Tibial nerve (tissue), 4 donors: ENCODE results near the gene TMEM156. TPM values are rescaled to one million over a fixed set of nuclear protein-coding genes. Genes with fewer than 3 reads are reported as not detected.
A peak's percentile ranks its signal among the peaks of the same experiment; 100 is the strongest.

Experiments used
- DNase-seq, 2 donors: peaks; one replicate each; pipeline ENCODE4 v3.0.0-alpha.2; 2019; ENCODE audit warnings: low spot score in 2 of 2
- H3K27ac ChIP-seq, 4 donors: fragments of 200-600 bp; sonication (generic) in 3 of 4; one replicate each; pipeline ENCODE4 v1.5.1; 2017 to 2019; ENCODE audit warnings: mild to moderate bottlenecking in 1 of 4
- H3K27me3 ChIP-seq, 2 donors: fragments of 200-600 bp; sonication (generic) in 1 of 2; one replicate each; pipeline versions ENCODE4 v1.5.1 to v1.6.0; 2017 to 2019
- H3K36me3 ChIP-seq, 3 donors: fragments of 200-600 bp; sonication (generic); one replicate each; pipeline ENCODE4 v1.5.1; 2018 to 2019
- H3K4me1 ChIP-seq, 4 donors: fragments of 200-600 bp; sonication (generic) in 3 of 4; one replicate each; pipeline ENCODE4 v1.5.1; 2017 to 2019
- H3K4me3 ChIP-seq, 4 donors: fragments of 200-600 bp; sonication (generic) in 3 of 4; one replicate each; pipeline ENCODE4 v1.5.1; 2017 to 2019; ENCODE audit warnings: mild to moderate bottlenecking in 1 of 4, moderate library complexity in 1 of 4
- H3K9me3 ChIP-seq, 4 donors: fragments of 200-600 bp; sonication (generic) in 3 of 4; one replicate each; pipeline ENCODE4 v1.5.1; 2017 to 2019
- EP300 ChIP-seq, 2 donors: sonication (generic); formaldehyde crosslinking; IDR thresholded peaks; one replicate each; pipeline ENCODE4 v1.6.1; 2017; ENCODE audit warnings: antibody characterized with exemption in 2 of 2, mild to moderate bottlenecking in 1 of 2
- POLR2A ChIP-seq, 2 donors: fragments of 450-650 bp; IDR thresholded peaks; one replicate each; pipeline ENCODE4 v1.6.1; 2017; ENCODE audit warnings: antibody characterized with exemption in 2 of 2, mild to moderate bottlenecking in 2 of 2, moderate library complexity in 2 of 2
- WGBS, 2 donors: methylation state at CpG; one replicate each; pipeline ENCODE4 v1.1.5; 2018; 5-methylcytosine and 5-hydroxymethylcytosine counted together
- total RNA-seq, 4 donors: library from RNA; depleted of rRNA; stranded (reverse); fragments of >200 nt; gene quantifications; one replicate each; pipeline ENCODE4 v1.1.0, GENCODE V29; 2016
- TF ChIP-seq, protein P1 (sequence below), 5 experiments: fragments of 200-600 bp in 3 of 5; fragments of 450-650 bp in 2 of 5; sonication (generic) in 3 of 5; IDR thresholded peaks; one replicate each; pipeline ENCODE4 v1.5.1; 2016 to 2019; ENCODE audit warnings: antibody characterized with exemption in 5 of 5, mild to moderate bottlenecking in 3 of 5, moderate library complexity in 2 of 5

TMEM156 gene
- total RNA-seq, 4 donors from 2014 or later, result 0.66 to 8.6 TPM; not detected in 2

DNA sequence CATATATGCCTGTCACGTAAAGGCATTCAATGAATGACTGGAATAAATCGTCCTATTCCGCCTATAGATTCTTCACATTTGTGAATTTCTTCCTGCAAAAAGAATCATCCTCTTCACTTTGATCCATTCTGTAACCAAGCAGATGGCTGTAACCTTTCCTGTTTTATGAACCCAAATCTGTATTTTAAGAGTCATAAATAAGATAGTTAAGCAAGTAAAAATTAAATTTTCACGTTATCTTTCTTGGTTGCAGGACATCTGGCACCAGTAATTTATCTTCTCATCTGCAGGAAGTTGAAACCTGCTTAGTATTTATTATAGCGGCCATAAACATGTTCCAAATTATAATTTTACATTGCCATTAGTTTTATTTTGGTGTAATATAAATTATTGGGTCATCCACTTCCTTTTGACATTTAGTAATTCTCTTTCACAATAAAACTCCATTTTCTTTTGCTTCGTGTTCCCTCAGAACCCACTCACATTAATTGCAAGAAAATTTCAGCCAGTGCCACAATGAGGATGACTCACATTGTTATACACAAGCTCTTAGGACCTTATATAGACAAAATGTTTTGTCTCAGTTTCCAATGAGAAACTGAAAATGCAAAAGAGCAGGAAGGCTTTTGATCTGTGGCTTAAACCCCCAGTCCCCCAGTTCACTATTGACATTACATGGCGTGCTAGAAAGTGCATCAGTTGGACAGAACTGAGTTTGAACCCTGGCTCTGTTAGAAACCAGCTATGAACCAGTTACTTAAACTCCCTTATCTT lies 51.1 kb downstream of the TMEM156 start:
- H3K4me1 ChIP-seq, result peaks cover 0 to 11% (median 0%) of the 10 kb centered on the region in 4 donors
- no peak for TF ChIP-seq POLR2A (IDR thresholded peaks at IDR 0.05)
- TF ChIP-seq, protein P1, sequence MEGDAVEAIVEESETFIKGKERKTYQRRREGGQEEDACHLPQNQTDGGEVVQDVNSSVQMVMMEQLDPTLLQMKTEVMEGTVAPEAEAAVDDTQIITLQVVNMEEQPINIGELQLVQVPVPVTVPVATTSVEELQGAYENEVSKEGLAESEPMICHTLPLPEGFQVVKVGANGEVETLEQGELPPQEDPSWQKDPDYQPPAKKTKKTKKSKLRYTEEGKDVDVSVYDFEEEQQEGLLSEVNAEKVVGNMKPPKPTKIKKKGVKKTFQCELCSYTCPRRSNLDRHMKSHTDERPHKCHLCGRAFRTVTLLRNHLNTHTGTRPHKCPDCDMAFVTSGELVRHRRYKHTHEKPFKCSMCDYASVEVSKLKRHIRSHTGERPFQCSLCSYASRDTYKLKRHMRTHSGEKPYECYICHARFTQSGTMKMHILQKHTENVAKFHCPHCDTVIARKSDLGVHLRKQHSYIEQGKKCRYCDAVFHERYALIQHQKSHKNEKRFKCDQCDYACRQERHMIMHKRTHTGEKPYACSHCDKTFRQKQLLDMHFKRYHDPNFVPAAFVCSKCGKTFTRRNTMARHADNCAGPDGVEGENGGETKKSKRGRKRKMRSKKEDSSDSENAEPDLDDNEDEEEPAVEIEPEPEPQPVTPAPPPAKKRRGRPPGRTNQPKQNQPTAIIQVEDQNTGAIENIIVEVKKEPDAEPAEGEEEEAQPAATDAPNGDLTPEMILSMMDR (IDR thresholded peaks at IDR 0.05), result no peak
- DNase-seq, result no peak
- H3K4me3 ChIP-seq, result no peak overlapping the region
- no peaks in the 10 kb centered on the region for H3K27me3 ChIP-seq
- H3K27ac ChIP-seq, result peak overlapping the region in 1 of 4 donors; percentile 2
- H3K9me3 ChIP-seq, result no peaks in the 10 kb centered on the region
- no peaks in the 10 kb centered on the region for H3K36me3 ChIP-seq
- 67 to 82% methylated on average over 7 of the region's 7 CpGs for WGBS, 2 donors

DNA sequence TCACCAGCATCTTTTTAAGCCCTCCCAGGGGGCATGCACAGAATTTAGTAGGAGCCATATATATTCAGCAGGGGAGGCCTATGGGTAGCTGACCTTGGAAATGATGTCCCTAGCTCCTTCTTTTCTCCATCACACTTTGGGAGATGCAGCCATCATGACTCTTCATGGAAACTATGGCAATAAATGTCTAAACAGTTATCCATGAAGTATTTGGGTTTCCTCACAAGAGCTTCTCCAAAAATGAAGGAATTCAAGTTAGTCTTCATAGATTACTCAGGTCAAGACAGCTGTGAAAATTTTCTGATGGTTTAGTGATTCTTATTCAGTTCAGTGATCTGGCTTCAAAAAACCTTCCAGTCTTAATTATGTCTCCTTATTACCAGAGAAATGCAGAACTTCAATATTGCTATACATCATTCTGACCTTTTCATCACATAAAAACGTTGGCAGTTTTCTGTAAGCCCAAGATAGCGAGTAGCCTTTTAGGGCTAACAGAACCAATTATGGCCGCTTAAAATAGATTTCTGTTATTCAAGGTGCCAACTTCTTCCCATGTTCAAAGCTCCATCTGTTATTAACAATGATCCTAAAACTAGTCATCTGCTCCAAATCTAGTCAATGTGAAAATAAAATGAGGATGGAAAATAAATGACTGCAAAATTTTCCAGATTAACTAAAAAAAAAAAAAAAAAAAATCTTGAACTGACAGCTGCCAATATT lies 52.5 kb downstream of the TMEM156 start:
- no peaks in the 10 kb centered on the region for H3K9me3 ChIP-seq
- TF ChIP-seq, protein P1 (IDR thresholded peaks at IDR 0.05), result no peak
- no peak for TF ChIP-seq EP300 (IDR thresholded peaks at IDR 0.05)
- TF ChIP-seq POLR2A (IDR thresholded peaks at IDR 0.05), result no peak
- no peak overlapping the region for H3K27ac ChIP-seq
- no peak overlapping the region for H3K4me3 ChIP-seq
- DNase-seq, result no peak
- H3K4me1 ChIP-seq, result peaks cover 0 to 8% (median 0%) of the 10 kb centered on the region in 4 donors
- no peaks in the 10 kb centered on the region for H3K27me3 ChIP-seq
- H3K36me3 ChIP-seq, result no peaks in the 10 kb centered on the region
- 75 to 79% methylated on average over 3 of the region's 3 CpGs for WGBS, 2 donors

DNA sequence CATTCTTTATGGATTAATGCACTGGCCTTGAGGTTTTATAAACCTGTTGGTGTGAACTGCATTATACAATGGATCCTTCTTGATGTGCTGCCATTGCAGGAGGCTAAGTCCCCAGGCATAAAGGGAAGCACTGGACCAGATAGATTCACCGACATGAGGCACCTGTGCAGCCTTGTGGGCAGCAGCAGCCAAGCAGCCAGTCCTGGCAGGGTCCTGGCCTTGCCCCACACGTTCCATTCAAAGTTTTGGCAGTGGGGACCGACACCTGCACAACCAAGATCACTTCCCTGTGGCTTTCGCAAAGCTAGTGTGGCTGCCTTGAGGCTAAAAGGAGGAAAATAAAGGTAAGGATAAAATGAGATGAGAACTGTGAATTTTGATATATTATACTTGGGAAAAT lies 53.1 kb downstream of the TMEM156 start:
- Histone ChIP-seq H3K4me1 (peaks cover 0 to 4% (median 0%) of the 10 kb centered on the region in 4 donors), H3K4me3 (no peak overlapping the region), H3K36me3 (no peaks in the 10 kb centered on the region), H3K27ac (no peak overlapping the region), H3K27me3 (no peaks in the 10 kb centered on the region), H3K9me3 (no peaks in the 10 kb centered on the region)
- TF ChIP-seq, protein P1 (IDR thresholded peaks at IDR 0.05), result no peak
- no peak for TF ChIP-seq POLR2A (IDR thresholded peaks at IDR 0.05)
- no peak for TF ChIP-seq EP300 (IDR thresholded peaks at IDR 0.05)
- no peak for DNase-seq
- 92 to 93% methylated on average over 4 of the region's 4 CpGs for WGBS, 2 donors

DNA sequence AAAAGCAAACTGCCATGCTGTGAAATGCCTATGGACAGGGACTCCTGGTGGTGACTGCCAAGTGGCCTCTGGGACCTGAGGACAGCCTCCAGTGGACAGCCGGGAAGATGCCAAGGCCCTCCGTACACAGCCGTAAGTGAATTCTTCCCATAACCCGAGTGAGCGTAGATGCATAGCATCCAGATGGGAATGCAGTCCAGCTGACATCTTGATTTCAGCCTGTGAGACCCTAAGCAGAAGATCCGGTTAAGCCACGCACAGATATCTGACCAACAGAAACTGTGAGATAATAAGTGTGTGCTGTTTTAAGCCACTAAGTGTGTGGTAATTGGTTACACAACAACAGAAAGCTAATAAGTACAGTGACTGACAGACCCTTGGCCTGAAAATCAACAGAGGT lies 55.9 kb downstream of the TMEM156 start:
- H3K36me3 ChIP-seq, result no peaks in the 10 kb centered on the region
- TF ChIP-seq, protein P1 (IDR thresholded peaks at IDR 0.05), result no peak
- TF ChIP-seq EP300 (IDR thresholded peaks at IDR 0.05), result no peak
- no peak for TF ChIP-seq POLR2A (IDR thresholded peaks at IDR 0.05)
- H3K4me1 ChIP-seq, result no peaks in the 10 kb centered on the region
- 80 to 94% methylated on average over 7 of the region's 7 CpGs for WGBS, 2 donors
- H3K9me3 ChIP-seq, result no peaks in the 10 kb centered on the region
- no peaks in the 10 kb centered on the region for H3K27me3 ChIP-seq
- H3K27ac ChIP-seq, result no peak overlapping the region
- DNase-seq, result no peak
- H3K4me3 ChIP-seq, result no peak overlapping the region

DNA sequence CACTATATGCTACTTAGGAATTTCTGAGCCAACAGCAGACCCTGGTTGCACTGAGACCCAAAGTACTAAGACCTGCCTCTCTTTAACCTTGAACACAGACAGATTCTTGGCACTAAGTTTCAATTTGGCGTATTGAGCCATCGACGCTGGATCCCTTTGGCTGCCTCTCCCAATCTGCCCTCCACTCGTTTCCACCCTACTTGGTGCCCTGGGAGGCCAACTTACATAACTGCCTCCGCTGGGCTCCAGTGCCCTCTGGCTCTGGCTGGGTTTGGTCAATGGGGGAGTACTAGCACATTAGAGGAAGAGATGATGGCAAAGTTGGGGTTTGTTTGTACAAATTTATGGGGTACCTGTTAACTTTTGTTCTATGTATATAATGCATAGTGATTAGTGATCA lies 63.5 kb downstream of the TMEM156 start:
- no peaks in the 10 kb centered on the region for H3K27me3 ChIP-seq
- 89 to 94% methylated on average over 5 of the region's 5 CpGs for WGBS, 2 donors
- H3K27ac ChIP-seq, result no peak overlapping the region
- H3K4me1 ChIP-seq, result peaks cover 0 to 4% (median 0%) of the 10 kb centered on the region in 4 donors
- no peaks in the 10 kb centered on the region for H3K36me3 ChIP-seq
- DNase-seq, result no peak
- no peaks in the 10 kb centered on the region for H3K9me3 ChIP-seq
- TF ChIP-seq POLR2A (IDR thresholded peaks at IDR 0.05), result no peak
- no peak for TF ChIP-seq EP300 (IDR thresholded peaks at IDR 0.05)
- TF ChIP-seq, protein P1 (IDR thresholded peaks at IDR 0.05), result no peak
- no peak overlapping the region for H3K4me3 ChIP-seq
